Eye (tissue), 1 donor: ENCODE measurements around the gene NAT8L.

Experiments
- DNase-seq: peaks from one replicate; pipeline ENCODE4 v3.0.0-alpha.2; 2015

NAT8L gene

DNA sequence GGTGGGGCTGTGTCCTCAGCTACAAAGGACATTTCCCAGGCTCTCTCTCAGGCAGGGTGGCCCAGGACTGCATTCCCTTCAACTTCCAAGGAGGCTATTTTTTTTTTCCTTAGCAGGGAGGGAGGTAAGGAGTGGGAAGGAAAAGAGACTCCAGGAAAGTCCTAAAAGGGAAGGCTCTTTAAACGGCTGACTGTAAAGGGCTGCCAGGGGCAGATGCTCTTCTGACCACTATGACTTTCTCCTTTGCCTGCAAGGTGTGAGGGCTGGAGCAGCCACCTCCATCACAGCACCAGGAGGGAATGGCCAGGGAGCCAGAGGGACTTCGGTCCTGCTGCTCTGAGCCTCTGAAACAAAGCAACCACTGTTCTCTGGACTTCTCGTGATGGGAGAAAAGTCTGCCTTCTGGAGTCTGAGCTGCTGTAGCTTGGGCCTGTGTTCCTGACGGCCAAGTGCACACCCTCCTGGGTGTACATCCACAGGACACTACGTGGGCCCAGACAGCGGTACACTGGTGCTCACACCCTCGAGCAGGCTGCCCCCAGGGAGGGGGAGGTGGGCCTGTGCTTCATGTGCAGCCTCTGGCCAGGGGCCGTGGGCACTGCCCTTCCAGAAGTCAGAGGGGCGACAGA is 17.9 kb downstream of the NAT8L start:
- no peak for DNase-seq

DNA sequence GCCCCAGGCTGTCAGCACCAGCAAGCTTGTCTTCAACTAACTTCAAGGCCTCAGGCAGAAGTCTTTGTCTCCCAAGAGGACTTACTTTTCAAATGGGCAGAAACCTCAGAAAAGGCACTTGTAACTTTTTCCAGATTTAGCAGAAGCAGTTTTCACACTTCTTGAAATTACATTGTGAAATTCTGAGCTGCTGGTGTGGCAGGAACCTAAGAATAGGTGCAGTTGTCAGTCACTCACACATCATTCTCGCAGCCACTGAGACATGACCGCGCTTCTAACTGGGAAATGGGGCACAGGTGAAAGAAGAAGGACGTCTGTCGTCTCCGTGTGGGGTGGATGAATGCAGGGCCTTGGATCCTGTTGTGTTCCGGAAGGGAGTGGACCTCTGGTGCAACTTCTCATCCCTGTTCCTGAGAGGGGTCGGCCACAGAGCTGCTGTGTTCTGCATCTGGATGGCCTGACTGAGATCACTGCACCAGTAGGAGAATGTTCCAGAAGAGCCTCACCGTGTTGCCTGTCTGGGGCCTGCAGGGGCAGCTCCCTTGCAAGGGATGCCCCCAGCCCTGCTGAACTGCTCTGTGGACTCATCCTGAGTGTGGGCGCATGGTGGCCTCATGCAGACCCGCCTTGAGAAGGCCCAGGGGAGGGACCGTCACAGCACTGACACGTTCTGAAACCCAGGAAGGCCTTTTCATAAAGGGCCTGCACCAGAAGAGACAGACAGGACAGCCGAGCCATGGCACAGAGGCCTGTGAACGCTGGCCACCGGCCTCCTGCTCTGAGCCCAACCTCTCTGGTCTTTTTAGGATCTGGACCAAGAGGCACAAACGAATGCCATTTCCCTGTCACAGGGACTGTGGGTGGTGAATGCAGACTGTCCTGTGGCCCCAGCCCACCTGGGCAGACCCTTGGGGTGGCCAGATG is 18.7 kb downstream of the NAT8L start:
- no peak for DNase-seq

DNA sequence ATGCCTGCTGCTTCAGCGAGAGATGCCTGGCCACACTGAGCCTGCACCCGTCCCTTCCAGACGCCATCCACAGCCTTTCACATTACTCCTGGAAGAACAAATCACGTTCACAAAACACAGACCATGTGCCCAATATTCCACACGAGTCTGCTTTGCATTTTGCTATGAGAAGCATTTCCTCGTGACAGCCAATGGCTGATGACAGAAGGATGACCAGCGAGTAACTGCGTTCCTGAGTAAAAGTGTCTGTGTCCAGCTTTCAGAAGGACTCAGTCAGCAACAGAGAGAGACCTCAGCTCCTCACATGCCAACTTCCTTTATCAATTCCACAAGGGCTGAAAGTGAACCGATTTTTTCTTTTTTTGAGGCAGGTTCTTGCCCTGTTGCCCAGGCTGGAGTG is 19.5 kb downstream of the NAT8L start:
- no peak for DNase-seq

DNA sequence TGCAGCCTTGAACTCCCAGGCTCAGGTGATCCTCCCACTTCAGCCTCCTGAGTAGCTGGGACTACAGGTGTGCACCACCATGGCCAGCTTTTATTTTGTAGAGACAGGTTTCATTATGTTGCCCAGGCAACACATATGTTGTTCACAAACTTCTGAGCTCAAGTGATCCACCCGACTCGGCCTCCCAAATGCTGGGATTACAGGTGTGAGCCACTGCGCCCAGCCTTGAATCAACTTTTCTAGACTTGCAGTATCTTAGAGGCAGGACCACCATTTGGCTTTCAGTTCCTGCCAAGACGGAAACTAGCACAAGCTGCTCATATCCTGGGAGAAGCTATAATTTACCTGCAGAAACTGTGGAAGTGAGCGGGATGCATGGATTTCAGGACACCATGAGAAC is 19.9 kb downstream of the NAT8L start:
- DNase-seq: no peak

DNA sequence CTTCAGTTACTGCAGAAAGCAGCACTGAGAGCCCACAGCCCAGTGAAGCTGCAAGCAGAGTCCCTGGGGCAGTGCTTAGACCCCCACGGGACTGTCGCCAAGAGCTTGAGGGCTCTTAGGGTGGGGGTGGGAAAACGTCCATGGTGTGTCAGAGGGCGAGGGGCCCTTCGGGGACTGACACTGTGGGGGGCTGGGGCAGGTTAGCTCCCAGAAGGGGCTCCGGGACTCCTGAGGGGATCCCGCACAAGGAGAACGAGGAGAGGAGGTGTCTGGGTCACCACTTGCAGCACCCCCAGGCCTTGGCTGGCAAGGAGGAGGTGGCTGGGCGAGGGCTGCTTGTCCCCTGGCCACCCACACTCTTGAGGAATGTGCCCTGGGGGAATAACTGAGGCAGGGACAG is 20.8 kb downstream of the NAT8L start:
- no peak for DNase-seq

DNA sequence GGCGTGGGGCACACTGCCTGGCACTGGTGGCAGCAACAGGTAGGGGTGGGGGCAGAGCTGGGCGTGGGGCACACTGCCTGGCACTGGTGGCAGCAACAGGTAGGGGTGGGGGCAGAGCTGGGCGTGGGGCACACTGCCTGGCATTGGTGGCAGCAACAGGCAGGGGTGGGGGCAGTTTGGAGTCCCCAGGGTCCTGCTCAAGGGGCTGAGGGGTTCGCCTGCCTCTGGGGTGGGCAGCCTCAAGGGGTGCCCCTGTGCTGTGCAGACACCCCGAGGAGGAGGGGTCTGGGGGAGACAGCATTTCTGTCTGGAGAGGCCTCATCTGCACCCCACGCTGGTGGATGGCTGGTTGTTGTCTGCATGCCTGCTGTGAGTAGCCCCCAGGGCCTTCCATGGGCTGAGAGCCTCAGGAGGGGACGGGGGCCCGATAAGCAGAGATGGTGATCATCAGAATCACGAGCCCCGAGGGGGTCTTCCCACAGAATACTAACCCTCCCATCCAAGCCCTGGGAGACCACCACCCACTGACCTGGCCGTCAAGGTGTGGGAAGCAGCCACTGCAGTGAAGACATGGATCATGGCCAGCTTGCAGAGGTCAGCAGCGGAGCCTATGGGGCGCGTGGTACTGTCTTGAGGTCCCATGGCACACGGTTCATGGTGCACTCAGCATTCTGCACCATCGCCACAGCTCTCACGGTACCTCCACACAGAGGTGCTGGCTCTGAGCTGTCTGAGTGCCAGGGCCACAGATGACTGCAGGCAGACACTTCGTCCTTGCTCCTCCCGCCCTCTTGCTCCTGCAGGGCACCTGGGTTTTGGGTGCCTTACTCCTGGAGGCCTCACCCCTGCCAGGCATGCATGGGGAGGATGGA is 21.5 kb downstream of the NAT8L start:
- DNase-seq: no peak

DNA sequence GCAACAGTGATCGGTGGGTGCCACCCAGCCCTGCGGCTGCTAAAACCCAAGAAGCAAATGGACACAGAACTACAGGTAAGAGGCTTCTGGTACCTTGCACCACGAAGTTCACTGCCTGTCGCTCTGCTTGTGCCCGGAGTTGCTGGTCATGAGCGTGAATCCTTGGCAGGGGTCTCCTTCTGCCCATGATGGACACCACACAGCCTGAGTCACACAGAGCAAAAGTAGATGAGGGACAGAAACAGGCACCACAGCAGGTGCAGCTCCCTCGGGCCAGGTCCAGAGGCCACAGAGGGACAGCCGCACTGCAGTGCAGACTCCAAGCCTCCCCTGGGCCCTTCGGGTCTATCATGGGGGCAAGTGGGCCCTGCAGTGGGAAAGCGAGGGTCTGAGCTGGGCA is 22.4 kb downstream of the NAT8L start:
- no peak for DNase-seq

DNA sequence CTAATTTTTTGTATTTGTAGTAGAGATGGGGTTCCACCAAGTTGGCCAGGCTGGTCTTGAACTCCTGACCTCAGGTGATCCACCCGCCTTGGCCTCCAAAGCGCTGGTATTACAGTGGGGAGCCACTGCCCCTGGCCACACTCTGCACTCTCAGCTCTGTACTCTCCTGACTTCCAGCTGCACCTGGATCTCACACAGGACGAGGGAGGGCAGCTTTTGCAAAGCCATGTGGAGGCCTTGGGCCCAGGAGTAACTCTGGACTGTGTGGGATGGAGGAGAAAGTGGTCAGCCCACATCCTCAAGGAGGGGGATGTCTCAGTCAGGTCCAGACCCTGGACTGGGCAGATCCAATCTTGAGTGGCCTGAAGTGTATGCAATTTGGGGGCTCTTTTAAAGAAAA is 23.0 kb downstream of the NAT8L start:
- DNase-seq: no peak

DNA sequence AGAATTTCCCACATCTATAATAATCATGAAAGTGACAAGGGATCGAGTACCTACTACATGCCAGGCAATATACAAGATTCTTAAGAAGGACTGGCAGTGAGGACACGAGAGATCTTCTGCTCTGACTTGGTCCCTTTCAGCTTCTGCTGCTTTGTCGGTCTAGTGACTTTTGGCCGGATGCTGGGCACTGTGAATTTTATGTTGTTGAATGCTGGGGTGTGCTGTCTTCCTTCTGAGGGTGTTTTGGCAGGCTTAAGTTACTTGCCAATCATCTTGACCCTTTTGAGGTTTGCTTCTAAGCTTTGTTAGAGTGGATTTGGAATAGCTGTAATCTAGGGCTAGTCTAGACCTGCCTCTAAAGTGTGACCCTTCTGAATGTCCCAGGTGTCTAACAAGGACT is 23.5 kb downstream of the NAT8L start:
- DNase-seq: no peak

DNA sequence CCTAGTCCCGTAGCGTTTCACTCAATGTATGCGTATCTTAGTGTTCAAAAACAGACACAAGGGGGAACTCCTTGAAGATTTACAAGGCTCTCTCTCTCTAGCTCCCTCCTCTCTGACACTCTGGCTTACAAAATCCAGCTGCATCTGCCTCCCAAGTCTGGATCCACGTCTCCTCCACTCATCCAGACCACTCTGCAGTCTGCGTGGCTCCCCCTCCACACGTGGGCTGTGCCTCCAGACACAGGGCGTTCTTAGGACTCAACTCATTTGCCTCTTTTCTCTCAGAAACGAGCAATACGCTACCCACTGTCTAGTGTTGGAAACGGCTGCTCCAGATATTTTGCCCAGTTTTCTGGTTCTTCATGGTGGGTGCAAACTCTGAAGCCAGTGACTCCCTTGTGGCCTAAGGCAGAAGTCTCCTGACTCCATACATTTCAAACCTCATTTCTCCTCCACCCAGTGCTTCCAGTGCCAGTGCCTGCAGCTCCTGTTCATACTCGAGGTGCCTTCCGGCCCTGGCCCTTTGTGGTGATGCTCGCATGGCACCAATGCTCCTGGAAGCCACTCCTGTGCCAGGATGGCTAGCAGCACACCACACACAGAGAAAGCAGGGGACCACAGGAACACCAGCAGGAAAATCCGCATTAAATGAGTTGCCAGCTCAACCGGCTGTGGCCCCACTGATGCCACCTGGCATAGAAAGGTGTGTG is 24.1 kb downstream of the NAT8L start:
- DNase-seq: no peak

DNA sequence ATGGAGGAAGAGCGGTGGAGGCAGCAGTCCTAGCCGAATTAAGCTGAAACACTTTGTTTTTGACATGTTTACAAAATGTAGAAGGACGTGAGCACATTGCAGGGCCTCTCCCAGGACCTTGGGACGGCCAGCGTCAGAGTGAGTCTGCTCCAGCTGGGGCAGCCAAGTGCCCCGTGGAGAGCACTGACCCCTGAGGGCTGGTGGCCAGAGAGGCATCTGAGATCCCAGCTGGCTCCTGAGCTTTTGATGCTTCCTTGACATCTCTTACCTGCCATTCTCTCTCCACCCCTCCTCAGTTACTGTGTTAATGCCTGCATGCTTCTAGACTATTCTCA is 24.7 kb downstream of the NAT8L start:
- DNase-seq: no peak

DNA sequence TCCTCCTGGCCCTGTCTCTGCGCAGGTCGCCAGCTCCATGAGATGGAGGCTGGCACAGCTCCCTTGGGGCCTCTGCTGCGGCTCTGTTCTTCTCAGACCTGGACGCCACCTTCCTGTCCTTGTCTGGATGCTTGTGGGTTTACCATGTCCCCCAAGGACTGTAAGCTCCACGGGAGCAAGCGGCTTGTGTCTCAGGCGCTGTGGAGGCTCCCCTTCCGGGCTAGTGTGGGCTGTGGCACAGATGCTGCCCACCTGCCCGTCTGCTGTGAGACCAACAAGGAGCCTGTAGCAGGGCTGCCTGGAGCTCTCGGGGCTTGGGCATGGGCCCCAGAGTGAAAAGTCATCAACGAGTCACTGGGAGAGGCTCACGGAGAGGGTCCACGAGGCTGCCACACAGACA is 25.2 kb downstream of the NAT8L start:
- no peak for DNase-seq

DNA sequence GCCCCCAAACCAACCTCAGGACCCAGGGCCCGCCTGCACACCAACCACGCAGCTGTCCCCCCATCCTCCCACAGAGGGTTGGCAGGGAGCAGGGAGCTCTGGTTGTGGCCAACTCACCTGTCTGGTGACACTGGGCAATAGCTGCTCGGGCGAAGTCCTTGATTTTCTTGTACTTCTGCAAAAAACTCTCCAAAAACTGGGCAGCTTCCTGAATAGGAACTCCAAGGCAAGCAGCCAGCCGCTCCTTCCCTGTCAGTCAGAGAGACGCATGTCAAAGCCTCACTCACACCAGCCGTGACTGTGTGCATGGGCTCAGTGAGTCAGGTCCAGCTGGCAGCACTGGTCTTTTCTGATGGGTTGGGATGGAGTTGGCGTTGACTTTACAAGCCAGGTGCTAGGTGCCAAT is 26.4 kb downstream of the NAT8L start:
- DNase-seq: no peak

DNA sequence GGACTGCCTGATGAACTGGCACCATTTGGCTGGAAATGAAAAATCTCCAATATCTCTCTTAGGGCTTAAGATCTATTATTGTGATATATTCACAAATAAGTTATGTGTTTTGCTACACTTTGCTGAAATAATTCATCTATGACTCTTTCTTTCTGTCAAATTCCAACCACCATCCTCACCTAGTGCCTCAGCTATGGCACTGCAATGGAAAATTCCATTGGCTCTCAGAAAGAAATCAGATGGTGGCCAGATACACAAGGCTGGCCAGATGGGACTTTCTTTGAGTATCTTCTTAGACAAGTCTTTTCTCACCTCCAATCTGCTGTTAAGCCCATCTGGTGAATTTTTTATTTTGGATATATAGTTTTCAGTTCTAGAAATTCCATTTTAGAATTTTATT is 28.0 kb downstream of the NAT8L start:
- no peak for DNase-seq

DNA sequence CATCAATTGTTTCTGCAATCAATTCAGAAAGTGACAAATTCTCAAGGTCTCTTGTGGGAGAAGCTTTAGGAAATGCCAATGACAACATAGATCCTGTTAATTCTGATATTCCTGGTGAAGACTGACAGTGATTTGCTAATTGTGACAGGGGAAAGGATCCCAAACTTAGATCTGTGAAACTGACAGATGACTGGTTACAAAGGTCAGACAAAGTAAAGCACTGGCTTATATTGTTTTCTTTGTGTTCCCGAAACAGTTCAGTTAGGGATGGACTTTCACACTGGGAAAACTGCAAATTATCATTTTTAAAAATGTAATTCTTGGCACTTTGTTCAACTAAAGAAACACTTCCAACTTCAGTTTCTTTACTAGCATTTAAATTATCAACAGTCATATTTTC is 30.1 kb downstream of the NAT8L start:
- DNase-seq: no peak

DNA sequence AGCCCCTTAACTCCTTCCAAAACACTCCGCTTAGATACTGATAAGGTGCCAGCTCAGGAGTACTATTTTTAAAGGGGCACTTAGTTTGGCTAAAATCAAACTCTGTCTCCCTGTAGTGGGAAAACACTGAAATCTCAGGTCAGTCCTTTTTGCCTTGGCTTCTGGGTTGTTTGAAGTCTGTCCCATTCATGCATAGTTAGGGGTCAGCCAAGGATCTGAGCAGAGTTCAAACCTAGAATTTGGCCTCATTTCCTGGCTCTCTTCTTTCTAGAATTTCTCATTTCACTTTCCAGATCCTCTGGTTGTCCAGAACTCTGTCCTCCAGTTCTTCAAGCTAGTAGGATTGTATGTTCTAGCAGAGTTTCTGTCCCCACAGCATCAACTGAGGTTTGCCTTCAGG is 31.5 kb downstream of the NAT8L start:
- no peak for DNase-seq

DNA sequence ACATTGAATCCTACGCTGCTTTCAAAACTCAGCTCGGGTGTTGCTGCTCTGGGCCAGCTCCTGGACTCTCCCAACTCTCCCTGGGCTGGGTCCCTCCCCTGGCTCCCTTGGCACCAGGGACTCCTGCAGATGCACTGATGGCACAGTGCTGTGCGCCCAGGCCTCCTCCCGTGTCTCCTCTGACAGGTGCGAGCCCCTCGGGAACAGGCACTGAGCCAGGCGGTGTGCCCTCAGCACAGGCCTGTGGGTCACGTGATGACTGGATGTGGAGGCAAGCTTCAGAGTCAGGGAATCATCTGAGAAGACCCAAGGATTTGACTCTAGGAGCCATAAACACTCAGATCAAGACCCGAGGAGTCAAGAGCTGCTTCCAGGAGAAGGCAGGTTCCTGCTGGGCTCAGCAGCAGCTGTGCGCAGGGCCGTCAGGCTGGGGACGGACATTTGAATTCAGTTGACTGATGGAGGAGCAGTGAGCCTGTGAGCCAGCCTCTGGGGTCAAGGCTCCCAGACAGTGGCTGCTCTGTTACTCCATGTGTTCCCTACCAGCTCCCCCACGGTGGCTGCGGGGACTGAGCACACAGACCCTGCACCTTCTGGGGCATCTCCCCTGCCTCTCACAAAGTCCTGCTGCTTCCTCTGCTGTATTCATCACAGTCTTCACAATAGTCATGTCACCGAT is 33.0 kb downstream of the NAT8L start:
- peak; percentile 30 for DNase-seq

DNA sequence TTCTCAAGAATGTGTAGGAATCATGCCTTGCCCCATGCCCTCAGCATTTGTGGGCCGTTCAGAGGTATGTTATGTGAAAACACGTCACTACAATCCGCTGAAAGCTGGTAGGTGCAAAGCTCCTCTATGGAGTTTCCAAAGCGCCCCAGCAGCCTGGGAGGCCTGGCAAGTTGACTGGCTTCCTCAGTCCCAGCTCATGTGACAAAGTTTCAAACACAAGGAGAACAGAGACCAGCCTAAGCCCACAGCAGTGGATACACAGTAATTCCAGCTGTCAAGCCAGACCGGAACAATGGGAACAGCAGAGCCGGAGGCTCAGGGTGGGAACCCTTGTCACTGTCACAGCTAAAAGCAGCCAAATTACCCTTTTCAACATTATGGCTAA is 33.5 kb downstream of the NAT8L start:
- DNase-seq: no peak

DNA sequence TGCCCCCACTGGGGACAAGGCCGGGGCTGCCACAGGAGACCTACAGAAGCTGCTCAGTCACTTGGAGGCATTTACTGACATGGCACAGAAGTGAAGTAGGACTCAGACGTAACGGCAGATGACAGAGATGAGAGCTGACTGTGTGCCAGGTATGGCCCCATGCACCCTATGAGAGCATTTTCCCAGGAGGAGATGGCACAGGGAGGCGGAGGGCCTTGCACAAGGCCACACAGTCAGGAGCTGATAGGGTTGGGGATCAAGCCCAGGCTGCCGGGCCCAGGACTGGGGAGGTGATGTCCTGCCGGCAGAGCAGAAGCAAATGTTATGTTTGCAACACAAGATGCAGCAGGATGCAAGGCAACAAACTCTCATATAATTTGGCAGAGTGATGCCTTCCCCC is 34.1 kb downstream of the NAT8L start:
- no peak for DNase-seq

DNA sequence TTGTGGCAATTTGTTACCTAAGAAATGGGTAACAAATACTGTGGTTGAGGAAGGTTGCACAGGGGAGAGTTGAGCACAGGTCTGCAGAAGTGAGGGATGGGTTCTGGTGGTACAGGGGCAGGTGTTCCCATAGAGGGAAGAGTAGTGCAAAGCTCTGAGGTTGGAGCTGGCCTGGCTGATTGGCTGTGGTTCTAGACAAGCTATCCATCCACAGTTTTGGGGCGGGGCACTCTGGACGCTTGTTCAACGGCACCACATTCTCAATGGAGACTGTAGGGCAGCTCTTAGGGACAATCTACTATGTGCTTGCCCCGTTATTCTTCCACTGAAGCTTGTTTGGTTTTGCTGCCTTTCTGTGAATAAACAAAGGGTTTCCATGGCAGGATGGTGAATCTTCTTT is 35.4 kb downstream of the NAT8L start:
- no peak for DNase-seq

DNA sequence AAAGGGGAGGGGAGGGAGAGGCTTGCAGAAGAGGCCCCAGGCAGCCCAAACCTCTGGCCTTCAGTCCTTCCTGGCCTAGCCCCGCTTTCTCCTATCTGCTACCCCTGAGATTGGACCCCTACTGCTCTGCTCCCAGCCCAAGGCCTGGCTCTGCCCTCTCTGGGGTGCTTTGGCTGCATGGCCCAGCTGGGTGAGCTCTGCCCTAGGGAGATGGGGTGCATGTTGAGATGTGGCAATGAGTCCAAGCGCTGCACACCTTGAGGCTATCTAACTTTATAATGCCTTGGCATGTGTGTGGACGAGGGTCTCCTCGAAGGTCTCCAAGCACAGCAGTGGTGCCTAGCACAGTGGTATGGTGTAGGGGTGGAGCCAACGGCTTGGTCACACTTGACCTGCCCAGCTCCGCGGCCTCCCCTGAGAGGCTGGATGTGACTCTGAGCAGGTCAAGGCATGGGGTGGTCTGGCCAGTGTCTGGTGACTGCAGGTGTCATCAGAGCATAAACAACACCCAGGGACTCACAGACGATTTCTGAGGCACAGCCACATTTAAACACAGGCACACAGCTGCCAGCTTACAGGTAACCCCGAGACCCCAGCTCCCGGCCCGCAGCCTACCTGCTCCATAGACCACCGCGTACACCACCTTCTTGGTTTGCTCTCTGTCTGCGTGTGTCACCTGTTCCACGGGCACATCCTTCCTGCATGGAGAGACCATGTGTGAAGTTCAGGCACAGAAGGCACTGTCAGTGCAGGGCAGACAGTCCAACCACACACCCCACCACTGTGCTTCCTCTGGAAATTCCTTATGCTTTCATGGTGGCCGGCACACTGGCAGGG is 36.3 kb downstream of the NAT8L start:
- DNase-seq: no peak
